Activated CD4-positive, CD25-positive, alpha-beta regulatory T cell (primary cell): ENCODE results near the gene SULT2B1.
A peak's percentile ranks its signal among the peaks of the same experiment; 100 is the strongest.

Source experiments
- DNase-seq, 4 experiments: peaks; one replicate each; lab custom pipeline; 2025; lab: John Stamatoyannopoulos, UW

The SULT2B1 gene

GRCh38 chr19:48634424-48635262, 82.7 kb downstream of the SULT2B1 start:
- DNase-seq = peak; percentile 81 to 85 (median 84)

DNA sequence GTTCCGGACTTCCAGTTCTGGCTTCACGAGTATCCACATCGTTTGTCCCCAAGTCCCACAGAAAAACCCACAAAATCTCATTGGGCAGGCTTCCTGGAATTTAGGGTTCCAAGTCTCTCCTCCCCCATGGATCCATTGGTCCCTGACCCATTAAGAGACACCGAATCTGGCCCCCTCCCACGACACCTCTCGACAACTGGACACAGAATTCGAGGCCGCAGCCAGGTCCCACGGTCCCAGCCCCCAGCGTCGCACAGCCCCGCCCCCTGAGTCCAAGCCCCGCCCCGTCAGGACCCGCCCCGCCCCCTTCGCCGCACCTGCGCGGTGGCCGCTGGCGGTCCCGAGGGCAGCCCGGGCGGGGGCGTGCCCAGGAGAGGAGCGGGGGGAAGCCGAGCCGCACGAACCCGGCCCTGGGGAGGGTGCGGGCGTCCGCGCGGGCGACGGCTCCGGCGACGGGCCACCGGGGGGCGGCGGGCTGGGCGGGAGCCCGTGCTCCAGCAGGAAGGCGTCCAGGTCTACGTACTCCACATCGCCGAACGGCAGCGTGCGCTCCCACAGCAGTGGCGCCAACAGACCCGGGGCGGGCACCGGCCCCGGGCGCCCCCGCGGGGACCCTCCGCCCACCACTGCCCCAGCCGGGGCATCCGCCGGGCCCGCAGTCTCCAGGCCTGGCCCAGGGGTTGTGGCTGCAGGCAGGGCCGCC, 83.4 kb downstream of the SULT2B1 start:
- DNase-seq = peak; percentile 68 to 73 (median 70)

GRCh38 chr19:48635966-48636858, 84.2 kb downstream of the SULT2B1 start:
- DNase-seq = no peak

DNA sequence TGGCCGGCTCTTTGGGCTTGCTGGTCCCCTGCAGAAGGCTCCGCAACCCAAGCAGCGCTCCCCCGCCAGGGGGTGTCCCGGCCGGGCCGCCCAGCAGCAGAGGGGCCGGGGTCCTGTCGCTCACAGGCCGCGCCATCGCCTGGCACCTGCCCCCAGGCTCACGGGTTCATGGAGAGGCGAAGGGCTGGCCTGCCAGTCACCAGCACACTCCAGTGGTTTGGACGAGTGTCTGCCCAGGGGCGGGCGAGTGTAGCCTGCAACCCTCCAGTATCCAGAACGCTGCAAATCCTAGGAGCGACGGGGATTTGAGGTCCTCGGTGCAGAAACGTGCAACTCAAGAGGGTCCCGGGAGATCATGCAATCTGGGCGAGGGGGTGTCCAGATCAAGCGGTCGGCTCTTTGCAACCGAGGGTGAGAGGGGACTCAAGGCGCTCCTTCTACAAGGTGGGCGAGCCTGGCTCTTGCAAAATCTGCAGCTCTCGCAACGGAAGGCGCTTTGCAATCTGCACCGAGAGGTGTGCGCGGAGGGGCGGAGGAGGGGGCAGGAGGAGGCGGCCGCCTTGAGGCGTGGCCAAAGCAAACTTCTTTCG, 85.0 kb downstream of the SULT2B1 start, which contains the start of gene DBP:
DBP (minus strand) TSS at position 521 of the 590 bp plus-strand sequence; CDS start at position 136, 385 bp downstream.
- DNase-seq = peak in 1 of 4 experiments; percentile 46

DNA sequence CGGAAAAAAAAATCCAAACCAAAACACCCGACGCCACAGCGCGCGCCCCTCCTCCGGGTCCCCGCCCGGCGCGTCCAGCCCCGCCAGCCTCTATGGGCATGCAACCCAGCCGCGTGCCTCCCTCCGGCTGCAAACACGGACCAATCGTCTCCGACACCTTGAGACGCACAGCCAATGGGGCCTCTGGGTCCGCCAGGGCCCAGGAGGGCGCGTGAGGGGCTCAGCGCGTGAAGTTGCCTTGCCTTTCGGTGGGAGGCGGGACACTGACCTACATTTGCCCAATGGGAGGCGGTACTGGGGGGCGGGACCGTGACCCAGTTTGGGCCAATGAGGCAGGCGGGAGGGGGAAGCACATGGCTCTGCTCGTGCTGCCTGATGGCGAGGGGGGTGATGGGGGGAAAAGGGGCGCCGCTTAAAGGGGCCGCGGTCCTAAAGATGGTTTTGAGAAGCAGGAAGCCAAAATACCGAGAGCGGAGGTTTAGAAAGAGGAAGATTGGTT, 85.5 kb downstream of the SULT2B1 start:
- DNase-seq = peak; percentile 95 to 99 (median 98)

- DNase-seq = peak; percentile 58 to 73 (median 64)
Observed at GRCh38 chr19:48637948-48638830, 86.2 kb downstream of the SULT2B1 start.

DNA sequence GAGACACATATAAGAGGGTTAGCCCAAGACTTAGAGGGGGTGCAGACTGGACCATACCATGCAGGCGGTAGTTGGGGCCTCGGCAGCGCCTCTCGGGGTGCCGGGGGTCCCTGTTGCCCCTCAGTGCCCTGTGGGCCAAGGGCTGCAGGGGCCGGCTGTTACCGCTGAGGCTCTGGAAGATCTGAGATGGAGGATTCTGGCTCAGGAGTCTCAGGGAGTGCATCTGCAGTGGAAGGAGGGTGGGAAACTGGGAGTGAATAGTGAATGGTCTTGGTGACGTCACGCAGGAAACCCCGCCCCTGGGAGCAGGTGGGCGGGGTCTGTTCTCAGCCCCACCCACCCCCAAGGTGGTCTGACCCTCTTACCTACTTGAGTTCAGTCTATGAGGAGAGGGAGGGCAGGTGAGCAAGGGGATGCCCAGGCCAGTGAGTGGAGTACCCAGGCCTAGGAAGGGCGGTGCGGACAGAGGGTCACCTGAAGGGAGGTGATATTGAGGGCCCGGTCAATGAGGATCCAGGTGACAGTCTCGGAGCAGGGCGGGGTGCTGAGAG, 86.9 kb downstream of the SULT2B1 start:
- no peak for DNase-seq

DNA sequence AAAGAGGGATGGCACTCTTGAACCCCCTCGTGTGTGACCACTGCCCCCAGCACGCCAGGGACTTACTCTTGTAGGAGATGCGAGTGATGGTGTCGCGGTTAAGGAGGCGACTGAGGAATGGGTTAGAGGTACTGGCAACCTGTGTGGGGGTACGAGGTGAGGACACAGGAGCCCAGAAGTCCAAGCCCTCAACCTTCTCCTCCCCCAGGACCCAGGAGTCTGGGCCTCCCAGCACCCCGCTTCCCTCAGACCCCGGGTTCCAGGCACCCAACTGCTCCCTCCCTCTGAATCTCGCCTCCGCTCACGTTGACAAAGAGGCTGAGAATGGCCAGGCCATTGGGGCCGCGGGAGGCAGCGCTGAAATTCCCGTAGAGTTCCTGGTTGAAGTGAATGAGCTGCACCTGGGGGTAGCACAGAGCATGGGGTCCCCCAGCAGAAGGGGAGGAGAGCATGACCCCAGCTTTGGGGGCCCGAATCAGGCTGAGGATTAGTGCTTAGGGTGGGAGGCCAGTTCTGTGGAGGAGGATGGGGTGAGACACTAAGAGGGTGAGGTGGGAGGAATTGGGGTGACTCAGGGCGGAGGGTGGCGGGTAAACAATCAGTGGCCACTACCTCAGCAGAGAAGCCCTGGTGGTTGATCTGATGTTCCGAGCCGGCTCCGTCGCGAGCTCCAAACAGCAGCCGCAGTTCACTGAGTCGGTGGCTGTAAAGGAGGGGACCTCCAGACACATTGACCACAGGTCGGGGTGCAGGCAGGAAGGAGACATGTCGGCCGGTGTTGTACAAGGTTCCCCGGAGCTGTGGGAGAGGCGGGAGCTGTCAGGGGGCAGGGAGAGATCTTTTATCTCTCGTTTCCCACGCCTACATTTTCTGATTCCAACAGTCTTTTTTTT, 87.8 kb downstream of the SULT2B1 start:
- no peak for DNase-seq

- DNase-seq = no peak
Observed at GRCh38 chr19:48641850-48642249, 89.9 kb downstream of the SULT2B1 start.

GRCh38 chr19:48642862-48643261, 90.9 kb downstream of the SULT2B1 start:
- DNase-seq = no peak

GRCh38 chr19:48644355-48644754, 92.4 kb downstream of the SULT2B1 start:
- DNase-seq = no peak

GRCh38 chr19:48644839-48645619, 93.1 kb downstream of the SULT2B1 start:
- peak; percentile 50 to 53 (median 52) for DNase-seq

GRCh38 chr19:48645620-48646000, 93.6 kb downstream of the SULT2B1 start:
- DNase-seq = no peak

DNA sequence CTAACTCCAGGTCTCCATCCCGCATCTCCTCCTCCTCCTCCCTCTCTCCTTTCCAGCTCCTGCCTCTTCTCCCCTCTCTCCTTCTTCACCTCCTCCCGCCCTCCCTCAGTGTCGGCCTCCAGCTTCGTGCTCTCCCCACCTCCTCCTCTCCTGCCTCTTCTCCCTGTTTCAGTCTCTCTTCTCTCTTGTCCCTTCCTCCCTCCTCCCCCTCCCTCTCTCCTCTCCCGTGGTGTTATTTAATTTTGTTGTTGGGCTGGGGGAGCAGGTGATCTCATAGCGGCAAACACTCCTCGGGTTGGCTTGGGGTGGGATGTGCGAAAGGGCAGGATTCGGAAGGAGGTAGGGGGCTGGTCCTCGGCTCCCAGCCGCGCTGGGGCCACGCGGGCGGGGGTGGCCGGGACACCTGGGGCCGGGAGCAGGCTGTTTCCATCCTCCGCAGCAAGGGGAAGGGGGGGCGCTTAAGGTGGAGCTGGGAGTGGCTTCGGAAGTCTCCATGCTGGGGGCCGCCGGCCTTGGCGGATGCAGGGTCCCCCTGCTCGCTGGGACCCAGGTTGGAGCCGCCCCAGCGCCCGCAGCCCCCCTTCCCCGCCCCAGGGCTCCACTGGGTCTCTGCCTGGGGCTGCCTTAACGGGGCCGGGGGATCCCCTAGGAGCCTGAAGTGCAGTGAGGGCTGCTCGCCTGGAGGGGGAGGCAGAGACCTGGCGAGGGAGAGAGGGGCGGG, 94.2 kb downstream of the SULT2B1 start, which contains the start of gene CA11:
CA11 (minus strand) TSS at position 187 of the 721 bp plus-strand sequence. CDS start 555 bp downstream, outside the sequence.
- peak; percentile 77 to 87 (median 83) for DNase-seq

DNA sequence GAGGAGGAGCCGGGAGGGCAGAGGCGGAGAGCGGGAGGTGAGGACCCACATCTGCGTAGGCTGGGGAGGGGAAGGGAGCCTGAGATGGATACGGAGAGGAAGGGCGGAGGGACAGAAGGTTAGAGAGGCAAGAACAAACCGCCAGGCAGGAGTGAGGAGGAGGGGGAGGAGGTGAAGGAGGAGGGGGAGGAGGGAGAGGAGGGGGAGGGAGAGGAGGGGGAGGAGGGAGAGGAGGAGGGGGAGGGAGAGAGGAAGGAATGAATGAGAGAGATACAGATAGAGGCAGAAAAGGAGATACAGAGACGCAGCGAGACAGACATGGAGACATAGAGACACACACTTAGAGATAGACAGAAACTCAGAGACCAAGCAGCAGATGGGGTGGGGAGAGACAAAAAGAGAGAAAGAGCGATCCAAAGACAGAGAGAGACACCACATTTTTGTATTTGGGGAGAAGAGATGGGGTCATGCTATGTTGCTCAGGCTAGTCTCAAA, 94.8 kb downstream of the SULT2B1 start:
- DNase-seq = no peak

DNA sequence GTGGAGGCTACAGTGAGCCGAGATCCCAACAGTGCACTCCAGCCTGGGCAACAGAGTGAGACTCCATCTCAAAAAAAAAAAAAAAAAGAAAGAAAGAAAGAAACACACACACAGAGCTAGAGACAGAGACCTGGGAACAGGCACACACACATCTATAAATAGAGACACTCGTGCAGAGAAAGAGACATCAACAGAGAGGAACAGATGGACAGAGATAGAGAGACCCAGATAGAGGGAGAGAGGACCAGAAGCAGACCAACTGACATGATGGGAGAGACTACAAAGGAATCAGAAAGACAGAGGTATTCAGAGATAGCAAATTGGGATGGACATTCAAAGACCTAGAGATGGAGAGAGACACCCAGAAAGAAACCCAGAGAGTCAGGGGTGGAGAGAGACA, 96.2 kb downstream of the SULT2B1 start:
- no peak for DNase-seq
